GM21786 (cell line): Measurements from ENCODE around the gene PRKAG1.
"Not testable (repeated sequence)": the region's sequence is repeated elsewhere in the genome, so short reads cannot be mapped to it uniquely, and the experiment has no call there.

Source experiments
- ATAC-seq: cut with Tn5 transposase; IDR thresholded peaks from one replicate; pipeline ENCODE4 v1.9.1; 2021; ENCODE audit not compliant: unreplicated experiment

Gene PRKAG1

GRCh38 chr12:49018261-49019119 is at the start of gene PRKAG1:
TSS of gene PRKAG1 (minus strand) at chr12:49018776. CDS start at chr12:49018740, 36 bp downstream.
- ATAC-seq, result peak; percentile 90

DNA sequence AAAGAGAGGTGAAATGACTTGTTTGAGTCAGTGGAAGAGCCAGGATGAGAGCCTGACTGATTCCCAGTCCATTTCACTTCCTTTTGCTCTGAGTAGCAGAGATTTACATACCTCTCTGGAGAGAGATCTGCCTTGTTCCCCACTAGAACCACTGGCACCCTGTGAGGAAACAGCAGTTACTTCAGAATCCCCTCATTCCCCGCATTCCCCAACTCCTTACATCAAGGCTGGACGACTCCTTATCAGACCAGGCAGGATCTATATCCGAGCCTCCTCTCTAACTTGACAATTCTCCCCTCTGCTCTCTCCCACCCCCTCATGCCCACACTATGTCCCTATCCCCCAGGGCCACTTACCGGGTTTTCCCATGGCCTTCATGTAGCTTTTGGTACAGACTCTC is 47.5 kb upstream of the PRKAG1 start:
- ATAC-seq, result no peak

DNA sequence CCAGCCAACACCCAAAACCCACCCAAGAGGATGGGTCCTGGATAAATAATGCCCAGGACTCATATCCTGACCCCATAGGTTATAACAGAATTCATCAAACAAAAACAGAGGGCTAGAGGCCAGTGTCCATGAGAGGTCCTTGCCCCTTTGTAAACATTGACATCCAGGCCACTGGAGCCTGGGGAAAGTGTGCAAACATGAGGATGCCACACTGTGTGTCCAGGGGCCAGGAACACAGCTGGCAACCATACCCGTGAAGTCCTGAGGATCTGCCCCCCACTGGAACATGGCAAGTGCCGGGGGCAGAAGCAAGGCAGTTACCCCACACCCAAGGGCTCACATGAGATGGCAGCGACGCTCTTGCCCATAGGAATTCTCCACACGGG is 46.2 kb upstream of the PRKAG1 start:
- ATAC-seq, result no peak

GRCh38 chr12:49061916-49062315 is 43.3 kb upstream of the PRKAG1 start:
- not testable (repeated sequence) for ATAC-seq

- no peak for ATAC-seq
Measured at GRCh38 chr12:49061157-49061650, 42.6 kb upstream of the PRKAG1 start.

DNA sequence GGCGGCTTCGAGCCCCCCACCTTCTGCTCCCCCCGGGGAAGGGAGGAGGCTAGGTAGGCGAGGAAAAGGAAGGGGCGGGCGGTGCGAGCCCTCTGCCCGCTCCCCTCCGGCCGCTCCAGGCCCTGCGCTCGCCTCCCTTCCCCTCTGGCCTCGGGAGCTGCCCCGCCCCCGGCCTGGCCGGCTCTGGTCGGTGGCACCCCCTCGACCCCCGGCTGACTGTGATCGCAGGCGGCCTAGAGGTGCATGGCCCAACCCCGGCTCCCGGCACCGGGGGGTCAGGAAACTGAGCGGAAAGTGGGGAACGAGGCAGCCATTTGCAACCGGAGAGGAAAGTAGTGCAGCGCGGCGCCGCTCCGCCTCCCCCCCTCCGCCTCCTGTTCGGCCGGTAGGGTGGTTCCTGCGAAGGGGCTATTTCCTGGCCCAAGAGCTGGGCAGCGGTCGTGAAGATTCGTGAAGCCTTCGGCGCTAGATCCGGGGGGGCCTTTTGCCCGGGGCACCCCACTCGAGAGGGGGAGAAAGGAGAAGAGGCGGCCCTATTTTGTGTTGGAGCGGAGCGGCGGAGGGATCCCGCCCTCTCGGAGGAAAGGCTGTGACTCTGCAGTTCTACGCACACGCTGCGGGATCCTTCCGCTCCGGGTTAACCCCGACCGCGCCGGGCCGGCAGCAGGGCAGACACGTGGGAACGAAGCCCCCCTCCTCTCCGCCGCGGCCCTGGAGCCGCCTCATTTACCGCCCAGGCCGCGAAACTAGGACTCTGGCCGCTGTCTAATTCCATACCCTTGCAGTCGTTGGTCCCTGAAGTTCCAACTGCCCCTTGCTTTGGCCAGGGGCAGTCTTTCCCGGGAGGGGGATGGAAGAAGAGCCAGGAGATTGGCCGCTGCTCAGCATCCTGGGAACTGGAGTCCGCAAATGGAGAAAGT is 41.9 kb upstream of the PRKAG1 start, which contains the start of gene KMT2D:
KMT2D (minus strand) TSS at position 558 of the 920 bp plus-strand sequence. CDS start 5,470 bp downstream, outside the sequence.
- peak; percentile 47 for ATAC-seq

GRCh38 chr12:49059299-49060171 is 41.0 kb upstream of the PRKAG1 start:
- no peak for ATAC-seq

- no peak for ATAC-seq
Measured at GRCh38 chr12:49059045-49059298, 40.4 kb upstream of the PRKAG1 start.

- ATAC-seq, result no peak
Measured at GRCh38 chr12:49058366-49059044, 39.9 kb upstream of the PRKAG1 start.

DNA sequence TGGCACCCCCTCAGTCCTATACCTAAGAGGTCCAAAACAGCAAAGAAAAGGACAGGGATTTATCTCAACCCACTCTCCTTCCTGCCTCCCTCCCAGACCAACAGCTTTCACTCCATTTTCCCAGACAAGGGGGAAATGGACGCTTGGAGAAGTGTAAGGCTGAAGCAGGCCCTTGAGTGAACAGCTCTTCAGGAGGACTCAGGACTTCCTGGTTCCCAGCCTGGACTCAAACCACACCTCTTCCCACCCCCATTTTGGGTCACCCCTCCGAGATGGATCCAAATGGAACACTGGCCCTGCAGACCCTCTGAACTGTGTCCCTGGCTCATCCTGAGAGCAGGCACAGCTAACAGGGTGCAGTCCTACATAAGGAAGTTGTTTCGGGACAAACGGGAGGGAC is 39.3 kb upstream of the PRKAG1 start:
- ATAC-seq, result no peak

- peak; percentile 71 for ATAC-seq
Measured at GRCh38 chr12:49055978-49056754, 37.6 kb upstream of the PRKAG1 start.

DNA sequence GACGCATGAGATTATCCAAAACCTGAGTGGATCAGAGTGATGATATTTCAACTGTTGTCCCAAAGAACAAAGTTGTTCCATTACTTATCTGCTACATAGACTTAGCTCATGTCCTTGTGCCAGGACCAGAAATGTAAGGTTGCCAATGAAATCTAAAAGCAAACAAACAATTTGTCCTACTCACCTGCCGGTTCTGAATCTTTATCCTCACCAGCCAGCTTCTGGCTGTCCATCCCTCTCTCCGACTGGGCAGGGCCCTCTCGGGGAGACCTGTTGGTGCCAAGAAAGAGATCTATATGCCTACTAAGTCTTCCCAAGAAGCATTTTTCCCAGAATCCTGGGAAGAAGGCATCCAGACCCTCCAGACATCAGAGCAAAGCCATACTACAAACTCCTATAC is 36.5 kb upstream of the PRKAG1 start:
- ATAC-seq, result no peak

DNA sequence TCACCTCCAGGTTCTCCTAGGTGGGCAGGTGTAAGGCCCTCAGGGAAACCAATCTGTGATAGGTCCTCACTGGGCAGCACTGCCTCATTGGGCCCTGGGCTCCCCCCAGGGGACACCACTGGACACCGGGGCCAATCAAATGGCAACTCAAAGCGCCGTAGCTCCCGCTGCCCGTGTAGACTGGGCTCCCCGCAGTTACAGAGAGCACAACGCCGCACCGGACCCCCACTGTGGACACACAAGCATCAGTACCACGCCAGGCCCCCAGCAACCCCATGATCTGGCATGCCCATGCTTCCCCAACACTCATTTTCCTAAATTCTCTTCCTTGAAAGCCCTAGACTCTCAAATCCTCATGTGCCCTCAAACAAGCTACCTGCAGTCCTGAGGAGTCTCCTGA is 35.9 kb upstream of the PRKAG1 start:
- ATAC-seq, result no peak

DNA sequence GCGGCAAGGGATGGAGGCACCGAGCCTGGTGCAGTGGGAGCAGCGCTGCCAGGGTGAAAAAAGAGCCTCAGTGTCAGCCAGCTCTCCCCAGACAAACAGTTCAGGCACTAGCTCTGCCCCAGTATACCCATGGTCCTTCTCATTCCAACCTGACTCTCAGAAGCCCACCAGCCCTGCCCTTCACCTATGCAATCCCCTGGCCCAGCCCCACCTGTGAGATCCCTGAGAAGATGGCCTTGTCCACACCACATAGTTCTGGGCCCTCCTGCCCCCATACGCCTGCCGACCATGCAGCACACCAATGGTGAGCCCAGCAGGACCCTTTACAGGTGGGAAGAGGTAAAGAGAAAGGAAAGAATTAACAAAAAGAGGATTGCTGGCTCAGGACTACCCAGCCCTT is 35.5 kb upstream of the PRKAG1 start:
- ATAC-seq, result no peak

GRCh38 chr12:49052451-49053208 is 34.1 kb upstream of the PRKAG1 start:
- no peak for ATAC-seq

DNA sequence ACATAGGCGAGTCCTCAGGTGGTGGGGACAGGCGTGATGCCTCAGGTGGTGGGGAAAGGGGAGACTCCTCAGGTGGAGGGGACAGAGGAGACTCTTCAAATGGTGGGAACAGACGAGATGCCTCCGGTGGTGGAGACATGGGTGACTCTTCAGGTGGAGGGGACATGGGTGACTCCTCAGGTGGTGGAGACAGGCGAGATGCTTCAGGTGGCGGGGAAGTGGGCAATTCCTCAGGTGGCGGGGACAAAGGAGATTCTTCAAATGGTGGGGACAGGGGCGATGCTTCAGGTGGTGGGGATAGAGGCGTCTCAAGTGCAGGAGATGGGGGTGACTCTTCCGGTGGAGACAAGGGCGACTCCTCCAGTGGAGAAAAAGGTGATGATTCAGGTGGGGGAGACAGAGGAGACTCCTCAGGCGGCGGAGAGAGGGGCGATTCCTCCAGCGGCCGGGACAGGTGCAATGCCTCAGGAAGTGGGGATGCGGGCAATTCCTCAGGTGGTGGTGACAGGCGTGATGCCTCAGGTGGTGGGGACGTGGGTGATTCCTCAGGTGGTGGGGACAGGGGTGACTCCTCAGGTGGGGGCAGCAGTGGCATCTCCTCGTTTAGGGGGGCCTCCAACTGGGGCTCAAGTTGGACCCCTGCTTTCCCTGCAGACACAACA is 33.3 kb upstream of the PRKAG1 start:
- ATAC-seq, result no peak

DNA sequence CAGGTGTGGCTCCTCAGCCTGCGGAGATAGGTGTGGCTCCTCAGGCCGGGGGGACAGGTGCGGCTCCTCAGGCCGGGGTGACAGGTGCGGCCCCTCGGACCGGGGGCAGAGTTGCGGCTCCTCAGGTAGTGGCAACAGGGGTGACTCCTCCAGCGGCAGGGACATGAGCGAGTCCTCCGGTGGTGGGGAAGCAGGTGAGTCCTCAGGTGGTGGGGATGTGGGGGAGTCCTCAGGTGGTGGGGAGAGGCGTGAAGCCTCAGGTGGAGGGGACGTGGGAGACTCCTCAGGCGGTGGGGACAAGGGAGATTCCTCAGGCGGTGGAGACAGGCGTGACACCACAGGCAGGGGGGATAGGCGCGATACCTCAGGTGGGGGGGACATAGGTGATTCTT is 32.8 kb upstream of the PRKAG1 start:
- ATAC-seq, result no peak
